Measurements from ENCODE around the gene ITGA3. TPM values are rescaled to one million over a fixed set of nuclear protein-coding genes. Genes with fewer than 3 reads are reported as not detected.

Gene ITGA3
- total RNA-seq, 1 experiment from 2014 or later, result 1.4 TPM

- POLR2A ChIA-PET (ENCODE audit: low non-redundant PET), result no interaction called here
- H3K4me3 ChIP-seq (ENCODE audit: low read depth, low read length, poor library complexity, severe bottlenecking), result no peak overlapping the region
- CTCF ChIA-PET, result no interaction called here
- no peaks in the 10 kb centered on the region for H3K9me3 ChIP-seq (ENCODE audit: low read depth, low read length, poor library complexity, severe bottlenecking)
- no peaks in the 10 kb centered on the region for H3K36me3 ChIP-seq (ENCODE audit: insufficient read depth, low read length, poor library complexity, severe bottlenecking)
- H3K27me3 ChIP-seq (replicated peaks; ENCODE audit: insufficient read depth, low read depth, low read length, poor library complexity), result no peaks in the 10 kb centered on the region
- BruUV-seq (replicated peaks), result no TSS peak
- TF ChIP-seq CTCF (conservative IDR thresholded peaks at IDR 0.05; ENCODE audit: low read depth, low read length), result no peak
- no peak for TF ChIP-seq EZH2 (IDR thresholded peaks at IDR 0.05; ENCODE audit: borderline replicate concordance, low read depth, low read length, poor library complexity, severe bottlenecking)
- no peak for DNase-seq (ENCODE audit: low spot score)
- intact Hi-C loops (cut with micrococcal nuclease; ENCODE audit: unreplicated experiment), result loop anchor here (10.0 kb wide), 1 partner anchor 227 kb away; no protein-coding TSS in a partner anchor
- no peak overlapping the region for H3K27ac ChIP-seq (ENCODE audit: low read depth, low read length, poor library complexity, severe bottlenecking)
- H3K4me1 ChIP-seq (ENCODE audit: insufficient read depth, low read length, poor library complexity, severe bottlenecking), result peaks cover 6% of the 10 kb centered on the region
These were observed 25.8 kb downstream of the ITGA3 start for GRCh38 chr17:50081757-50082156.

- no peak overlapping the region for H3K27ac ChIP-seq (ENCODE audit: low read depth, low read length, poor library complexity, severe bottlenecking)
- H3K27me3 ChIP-seq (replicated peaks; ENCODE audit: insufficient read depth, low read depth, low read length, poor library complexity), result no peaks in the 10 kb centered on the region
- no peaks in the 10 kb centered on the region for H3K9me3 ChIP-seq (ENCODE audit: low read depth, low read length, poor library complexity, severe bottlenecking)
- CTCF ChIA-PET, result interaction anchor here (0.5 to 1.4 kb wide), 7 partner anchors 46 to 229 kb away, joined by 3 to 17 read pairs (median 5); partner anchors contain the start of gene DLX3
- no peaks in the 10 kb centered on the region for H3K4me1 ChIP-seq (ENCODE audit: insufficient read depth, low read length, poor library complexity, severe bottlenecking)
- POLR2A ChIA-PET (ENCODE audit: low non-redundant PET), result no interaction called here
- no TSS peak for BruUV-seq (replicated peaks)
- no peaks in the 10 kb centered on the region for H3K36me3 ChIP-seq (ENCODE audit: insufficient read depth, low read length, poor library complexity, severe bottlenecking)
- peak; percentile 82 for DNase-seq (ENCODE audit: low spot score)
- TF ChIP-seq CTCF (conservative IDR thresholded peaks at IDR 0.05; ENCODE audit: low read depth, low read length) (peak; percentile 97), EZH2 (IDR thresholded peaks at IDR 0.05; ENCODE audit: borderline replicate concordance, low read depth, low read length, poor library complexity, severe bottlenecking) (no peak)
- intact Hi-C loops (cut with micrococcal nuclease; ENCODE audit: unreplicated experiment), result loop anchor here (1.0 to 10.0 kb wide), 2 partner anchors 61 to 233 kb away; no protein-coding TSS in a partner anchor
- H3K4me3 ChIP-seq (ENCODE audit: low read depth, low read length, poor library complexity, severe bottlenecking), result no peak overlapping the region
These were observed 31.5 kb downstream of the ITGA3 start for GRCh38 chr17:50087246-50087911.

GRCh38 chr17:50087912-50088405 is 32.0 kb downstream of the ITGA3 start:
- ChIA-PET POLR2A (ENCODE audit: low non-redundant PET) (no interaction called here), CTCF (interaction anchor here (0.5 to 1.4 kb wide), 7 partner anchors 45 to 228 kb away, joined by 3 to 17 read pairs (median 5); partner anchors contain the start of gene DLX3)
- DNase-seq (ENCODE audit: low spot score), result no peak
- TF ChIP-seq EZH2 (IDR thresholded peaks at IDR 0.05; ENCODE audit: borderline replicate concordance, low read depth, low read length, poor library complexity, severe bottlenecking) (no peak), CTCF (conservative IDR thresholded peaks at IDR 0.05; ENCODE audit: low read depth, low read length) (no peak)
- Histone ChIP-seq H3K36me3 (ENCODE audit: insufficient read depth, low read length, poor library complexity, severe bottlenecking) (no peaks in the 10 kb centered on the region), H3K4me3 (ENCODE audit: low read depth, low read length, poor library complexity, severe bottlenecking) (no peak overlapping the region), H3K27ac (ENCODE audit: low read depth, low read length, poor library complexity, severe bottlenecking) (no peak overlapping the region), H3K9me3 (ENCODE audit: low read depth, low read length, poor library complexity, severe bottlenecking) (no peaks in the 10 kb centered on the region), H3K27me3 (replicated peaks; ENCODE audit: insufficient read depth, low read depth, low read length, poor library complexity) (no peaks in the 10 kb centered on the region), H3K4me1 (ENCODE audit: insufficient read depth, low read length, poor library complexity, severe bottlenecking) (no peaks in the 10 kb centered on the region)
- intact Hi-C loops (cut with micrococcal nuclease; ENCODE audit: unreplicated experiment), result loop anchor here (1.0 to 10.0 kb wide), 2 partner anchors 62 to 233 kb away; no protein-coding TSS in a partner anchor
- BruUV-seq (replicated peaks), result no TSS peak

Data from A673 (cell line).